Measurements from ENCODE around the gene VTN. TPM values are rescaled to one million over a fixed set of nuclear protein-coding genes. Genes with fewer than 3 reads are reported as not detected.

The VTN gene
- total and polyA plus RNA-seq, 10 donors = 0.84 to 4.0 (median 1.6) TPM

DNA sequence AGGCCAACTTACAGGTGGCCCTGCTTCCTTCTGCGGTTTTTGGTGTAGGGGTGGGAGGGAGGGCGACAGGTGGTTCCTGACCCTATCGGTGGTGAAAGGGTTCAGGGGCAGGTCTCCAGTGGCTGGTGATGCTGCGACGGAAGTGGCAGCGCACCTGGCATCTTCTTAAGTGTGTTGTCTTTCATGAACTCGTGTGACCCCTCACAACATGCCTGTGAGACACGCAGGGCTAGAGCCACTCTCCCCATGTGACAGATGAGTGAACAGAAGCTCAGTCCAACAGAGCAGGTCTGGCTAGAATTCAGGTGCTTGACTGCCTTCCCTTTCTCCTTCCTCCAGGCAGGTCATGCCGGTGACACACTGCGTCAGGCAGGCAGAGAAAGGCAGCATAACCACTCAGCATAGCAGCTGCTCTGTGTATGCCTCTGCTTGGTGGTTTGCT is 26.6 kb downstream of the VTN start:
- intact Hi-C loops (cut with DNase I; ENCODE audit: low total_unique reads) = no loop called here
- no peaks in the 10 kb centered on the region for H3K9me3 ChIP-seq
- peak overlapping the region; percentile 35 to 98 (median 82) for H3K27ac ChIP-seq
- H3K4me3 ChIP-seq = no peak overlapping the region
- WGBS, 5 donors = 66 to 75% (median 69%) methylated on average over 9 to 10 of the region's 10 CpGs
- peaks cover 0 to 98% (median 56%) of the 10 kb centered on the region in 6 donors for H3K4me1 ChIP-seq
- H3K27me3 ChIP-seq (replicated peaks in 1 of 7) = no peaks in the 10 kb centered on the region
- no peak for DNase-seq
- TF ChIP-seq POLR2AphosphoS5 (IDR thresholded peaks at IDR 0.05) = peak in 1 of 3 donors; percentile 26
- TF ChIP-seq, protein P1, sequence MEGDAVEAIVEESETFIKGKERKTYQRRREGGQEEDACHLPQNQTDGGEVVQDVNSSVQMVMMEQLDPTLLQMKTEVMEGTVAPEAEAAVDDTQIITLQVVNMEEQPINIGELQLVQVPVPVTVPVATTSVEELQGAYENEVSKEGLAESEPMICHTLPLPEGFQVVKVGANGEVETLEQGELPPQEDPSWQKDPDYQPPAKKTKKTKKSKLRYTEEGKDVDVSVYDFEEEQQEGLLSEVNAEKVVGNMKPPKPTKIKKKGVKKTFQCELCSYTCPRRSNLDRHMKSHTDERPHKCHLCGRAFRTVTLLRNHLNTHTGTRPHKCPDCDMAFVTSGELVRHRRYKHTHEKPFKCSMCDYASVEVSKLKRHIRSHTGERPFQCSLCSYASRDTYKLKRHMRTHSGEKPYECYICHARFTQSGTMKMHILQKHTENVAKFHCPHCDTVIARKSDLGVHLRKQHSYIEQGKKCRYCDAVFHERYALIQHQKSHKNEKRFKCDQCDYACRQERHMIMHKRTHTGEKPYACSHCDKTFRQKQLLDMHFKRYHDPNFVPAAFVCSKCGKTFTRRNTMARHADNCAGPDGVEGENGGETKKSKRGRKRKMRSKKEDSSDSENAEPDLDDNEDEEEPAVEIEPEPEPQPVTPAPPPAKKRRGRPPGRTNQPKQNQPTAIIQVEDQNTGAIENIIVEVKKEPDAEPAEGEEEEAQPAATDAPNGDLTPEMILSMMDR (IDR thresholded peaks at IDR 0.05 in 8 of 11, conservative IDR thresholded peaks at IDR 0.05 in 3 of 11) = no peak
- TF ChIP-seq POLR2A (IDR thresholded peaks at IDR 0.05) = no peak
- peaks cover 11 to 99% (median 86%) of the 10 kb centered on the region in 6 donors for H3K36me3 ChIP-seq

DNA sequence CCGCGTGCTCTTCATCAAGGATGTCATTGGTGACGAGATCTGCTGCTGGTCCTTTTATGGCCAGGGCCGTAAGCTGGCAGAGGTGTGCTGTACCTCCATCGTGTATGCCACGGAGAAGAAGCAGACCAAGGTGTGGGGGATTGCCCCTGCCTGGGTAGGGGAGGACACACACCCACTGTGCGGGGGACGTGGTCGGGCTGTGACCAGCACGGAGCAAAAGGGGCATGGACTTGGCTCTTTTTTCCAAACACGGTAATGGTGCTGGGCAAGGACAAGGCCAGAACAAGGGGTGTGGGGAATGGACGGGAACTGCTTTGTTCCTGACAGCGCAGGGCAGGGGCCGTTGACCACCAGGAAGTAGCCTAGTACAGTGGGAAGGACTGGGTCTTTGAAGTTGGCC is 27.8 kb downstream of the VTN start:
- Histone ChIP-seq H3K9me3 (no peaks in the 10 kb centered on the region), H3K36me3 (peaks cover 11 to 88% (median 74%) of the 10 kb centered on the region in 6 donors), H3K27me3 (replicated peaks in 1 of 7) (no peaks in the 10 kb centered on the region), H3K4me1 (peaks cover 0 to 98% (median 61%) of the 10 kb centered on the region in 6 donors), H3K27ac (peak overlapping the region in 7 of 8 donors; percentile 49 to 98 (median 84)), H3K4me3 (no peak overlapping the region)
- intact Hi-C loops (cut with DNase I; ENCODE audit: low total_unique reads) = no loop called here
- TF ChIP-seq POLR2AphosphoS5 (IDR thresholded peaks at IDR 0.05) (peak; percentile 73 to 82 (median 74)), POLR2A (IDR thresholded peaks at IDR 0.05) (no peak)
- TF ChIP-seq, protein P1 (IDR thresholded peaks at IDR 0.05 in 8 of 11, conservative IDR thresholded peaks at IDR 0.05 in 3 of 11) = no peak
- DNase-seq = no peak
- WGBS, 5 donors = 74 to 91% (median 85%) methylated on average over 14 of the region's 14 CpGs

DNA sequence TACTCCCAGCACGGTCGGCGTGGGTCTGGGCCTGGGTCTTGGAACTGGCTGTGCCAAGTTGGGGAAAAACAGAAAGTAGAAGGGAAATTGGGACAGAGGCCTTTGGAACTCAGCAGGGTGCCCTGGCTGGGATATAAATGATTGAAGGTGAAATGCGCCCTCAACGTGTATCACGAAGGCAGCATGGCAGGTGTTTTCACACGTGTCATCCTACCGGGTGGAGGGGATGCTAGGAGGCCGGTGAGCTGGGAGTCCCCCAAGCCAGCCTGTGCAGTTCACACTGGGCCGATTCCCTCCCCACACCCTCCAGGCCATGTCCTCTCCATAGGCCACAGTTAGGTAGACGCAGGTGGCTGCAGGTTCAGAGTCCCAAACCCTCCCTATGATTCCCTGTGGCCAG is 28.6 kb downstream of the VTN start:
- no peak for DNase-seq
- TF ChIP-seq, protein P1 (IDR thresholded peaks at IDR 0.05 in 8 of 11, conservative IDR thresholded peaks at IDR 0.05 in 3 of 11) = no peak
- TF ChIP-seq POLR2AphosphoS5 (IDR thresholded peaks at IDR 0.05) = peak in 1 of 3 donors; percentile 0
- TF ChIP-seq POLR2A (IDR thresholded peaks at IDR 0.05) = no peak
- H3K4me3 ChIP-seq = no peak overlapping the region
- H3K4me1 ChIP-seq = peaks cover 3 to 100% (median 66%) of the 10 kb centered on the region in 6 donors
- 91 to 96% (median 94%) methylated on average over 11 of the region's 11 CpGs for WGBS, 5 donors
- H3K9me3 ChIP-seq = no peaks in the 10 kb centered on the region
- H3K36me3 ChIP-seq = peaks cover 11 to 80% (median 69%) of the 10 kb centered on the region in 6 donors
- intact Hi-C loops (cut with DNase I; ENCODE audit: low total_unique reads) = no loop called here
- H3K27me3 ChIP-seq (replicated peaks in 1 of 7) = no peaks in the 10 kb centered on the region
- H3K27ac ChIP-seq = peak overlapping the region in 7 of 8 donors; percentile 49 to 98 (median 84)

DNA sequence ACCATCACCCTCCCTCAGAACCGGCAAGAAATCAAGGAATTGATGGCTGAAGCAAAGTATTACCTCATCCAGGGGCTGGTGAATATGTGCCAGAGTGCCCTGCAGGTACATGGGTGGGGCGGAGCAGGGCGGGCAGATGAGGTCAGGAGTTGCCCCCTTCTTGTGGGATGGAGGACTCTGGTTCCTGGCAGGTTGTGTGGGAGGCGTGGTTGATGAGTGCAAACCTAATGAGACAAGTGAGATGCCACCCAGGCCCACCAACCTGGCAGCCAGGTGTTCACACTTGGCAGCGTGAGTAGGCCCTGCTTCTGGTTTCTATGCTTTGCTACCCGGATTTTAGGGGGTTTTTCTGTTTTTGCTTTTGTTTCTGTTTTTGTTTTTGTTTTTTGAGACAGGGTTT is 29.7 kb downstream of the VTN start:
- intact Hi-C loops (cut with DNase I; ENCODE audit: low total_unique reads) = no loop called here
- 87 to 94% (median 91%) methylated on average over 6 of the region's 6 CpGs for WGBS, 5 donors
- TF ChIP-seq POLR2AphosphoS5 (IDR thresholded peaks at IDR 0.05) (no peak), POLR2A (IDR thresholded peaks at IDR 0.05) (no peak)
- TF ChIP-seq, protein P1 (IDR thresholded peaks at IDR 0.05 in 8 of 11, conservative IDR thresholded peaks at IDR 0.05 in 3 of 11) = no peak

More for the DNA sequence above, 29.7 kb downstream of the VTN start:
- no peak for DNase-seq
- Histone ChIP-seq H3K9me3 (no peaks in the 10 kb centered on the region), H3K36me3 (peaks cover 11 to 69% (median 58%) of the 10 kb centered on the region in 6 donors), H3K4me1 (peaks cover 6 to 95% (median 68%) of the 10 kb centered on the region in 6 donors), H3K4me3 (no peak overlapping the region), H3K27ac (peak overlapping the region in 5 of 8 donors; percentile 51 to 98 (median 97)), H3K27me3 (replicated peaks in 1 of 7) (no peaks in the 10 kb centered on the region)
